GM23248 (cell line): ENCODE measurements around the gene GTPBP4. TPM values are rescaled to one million over a fixed set of nuclear protein-coding genes. Genes with fewer than 3 reads are reported as not detected.

Experiments used
- DNase-seq: peaks from one replicate; pipeline ENCODE4 v3.0.0-alpha.2; 2015
- H2AFZ ChIP-seq: fragments of 200-600 bp; sonication (generic); 2 replicates; pipeline ENCODE4 v1.6.1; 2016; ENCODE audit warnings: antibody characterized with exemption
- H3F3A ChIP-seq: fragments of 200-600 bp; sonication (generic); 2 replicates; pipeline ENCODE4 v1.6.1; 2016; ENCODE audit warnings: mild to moderate bottlenecking, antibody characterized with exemption, mixed run types; ENCODE audit not compliant: insufficient read depth
- H3K27ac ChIP-seq: fragments of 200-600 bp; sonication (generic); 2 replicates; pipeline ENCODE4 v1.5.1; 2016; ENCODE audit warnings: mild to moderate bottlenecking
- H3K27me3 ChIP-seq: fragments of 200-600 bp; sonication (generic); replicated peaks from 2 replicates; pipeline ENCODE4 v1.6.1; 2016; ENCODE audit warnings: mild to moderate bottlenecking; ENCODE audit not compliant: insufficient read depth
- H3K36me3 ChIP-seq: fragments of 200-600 bp; sonication (generic); 2 replicates; pipeline ENCODE4 v1.6.1; 2016; ENCODE audit warnings: low read depth, mild to moderate bottlenecking
- H3K4me1 ChIP-seq: fragments of 200-600 bp; sonication (generic); 2 replicates; pipeline ENCODE4 v1.6.1; 2016; ENCODE audit warnings: mild to moderate bottlenecking; ENCODE audit not compliant: insufficient read depth
- H3K4me2 ChIP-seq: fragments of 200-600 bp; sonication (generic); one replicate; pipeline ENCODE4 v1.6.1; 2016; ENCODE audit warnings: mild to moderate bottlenecking; ENCODE audit not compliant: unreplicated experiment
- H3K4me3 ChIP-seq: fragments of 200-600 bp; sonication (generic); 2 replicates; pipeline ENCODE4 v1.5.1; 2016; ENCODE audit warnings: mild to moderate bottlenecking
- H3K79me2 ChIP-seq: fragments of 200-600 bp; sonication (generic); 2 replicates; pipeline ENCODE4 v1.6.1; 2016; ENCODE audit warnings: mild to moderate bottlenecking; ENCODE audit not compliant: insufficient read depth
- H3K9ac ChIP-seq: fragments of 200-600 bp; sonication (generic); 2 replicates; pipeline ENCODE4 v1.6.1; 2016; ENCODE audit warnings: mild to moderate bottlenecking
- H3K9me2 ChIP-seq: fragments of 200-600 bp; sonication (generic); 2 replicates; pipeline ENCODE4 v1.6.1; 2016; ENCODE audit warnings: mixed run types, mild to moderate bottlenecking, moderate library complexity; ENCODE audit not compliant: insufficient read depth
- H3K9me3 ChIP-seq: fragments of 200-600 bp; sonication (generic); one replicate; pipeline ENCODE4 v1.6.1; 2017; ENCODE audit warnings: low read depth
- H4K20me1 ChIP-seq: fragments of 200-600 bp; sonication (generic); 2 replicates; pipeline ENCODE4 v1.6.0; 2016; ENCODE audit not compliant: insufficient read depth
- EZH2 ChIP-seq: fragments of 200-600 bp; sonication (generic); IDR thresholded peaks from 2 replicates; pipeline ENCODE4 v1.6.1; 2018; ENCODE audit warnings: antibody characterized with exemption, mild to moderate bottlenecking; ENCODE audit not compliant: insufficient read depth, poor library complexity, severe bottlenecking
- EZH2phosphoT487 ChIP-seq: fragments of 200-600 bp; sonication (generic); IDR thresholded peaks from 2 replicates; pipeline ENCODE4 v1.6.1; 2018; ENCODE audit warnings: antibody characterized with exemption, moderate library complexity, mild to moderate bottlenecking, low read depth; ENCODE audit not compliant: insufficient read depth
- WGBS, 2 experiments: methylation state at CpG; one replicate each; pipeline ENCODE4 v1.1.6; 2015 to 2017; ENCODE audit warnings: low lambda C conversion rate in 2 of 2, low coverage in 1 of 2; ENCODE audit errors: missing lambda C conversion rate in 2 of 2; 5-methylcytosine and 5-hydroxymethylcytosine counted together
- in situ Hi-C: fragments of 300-500 bp; cut with MboI; formaldehyde crosslinking; loops from 2 replicates; pipeline ENCODE4 v1.15.0; 2020
- polyA plus RNA-seq: library from polyadenylated mRNA; unstranded; fragments of >200 nt; fragmentation: Nextera tagmentation; extraction: Ambion mirVana; gene quantifications from 2 replicates; pipeline ENCODE4 v1.2.1, GENCODE V29; 2016
- total RNA-seq: library from RNA; depleted of rRNA; stranded (reverse); fragments of >200 nt; shearing (Covaris generic); gene quantifications from 2 replicates; pipeline ENCODE4 v1.2.3, GENCODE V29; 2014

The GTPBP4 gene
- total and polyA plus RNA-seq, 2 experiments from 2014 or later = 34.3 to 71.6 TPM

DNA sequence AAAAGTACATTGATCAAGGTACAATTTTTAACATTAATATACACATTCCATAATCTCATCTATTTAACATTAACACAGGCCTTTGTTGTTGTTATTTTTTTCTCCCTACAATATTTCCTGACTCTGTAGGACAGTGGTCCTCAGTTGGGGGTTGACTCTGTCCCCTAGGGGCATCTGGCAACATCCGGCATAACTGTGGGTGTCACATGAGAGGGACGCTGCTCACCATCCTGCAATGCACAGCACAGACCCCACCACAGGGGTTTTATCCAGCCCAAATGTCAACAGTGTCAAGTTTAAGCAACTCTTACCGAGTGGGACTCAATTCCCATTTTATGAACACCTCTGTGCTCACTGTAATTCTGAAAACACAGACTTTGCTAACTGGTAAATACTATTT lies 51.9 kb downstream of the GTPBP4 start:
- Histone ChIP-seq H4K20me1 (no peaks in the 10 kb centered on the region), H3K79me2 (peaks cover 25% of the 10 kb centered on the region), H3K9me2 (no peaks in the 10 kb centered on the region), H3K9me3 (no peaks in the 10 kb centered on the region), H3K4me2 (no peak overlapping the region), H3F3A (peaks cover 14% of the 10 kb centered on the region; the same call in 1 of the 2 replicates), H3K4me3 (no peak overlapping the region), H3K36me3 (peaks cover 30% of the 10 kb centered on the region), H3K27me3 (no peaks in the 10 kb centered on the region), H3K9ac (no peak overlapping the region), H3K27ac (no peak overlapping the region), H2AFZ (no peak overlapping the region), H3K4me1 (no peaks in the 10 kb centered on the region)
- TF ChIP-seq EZH2 = no peak
- TF ChIP-seq EZH2phosphoT487 = no peak
- in situ Hi-C loops = no loop called here
- DNase-seq = no peak
- WGBS, 2 experiments = 83 to 84% methylated on average over 3 of the region's 3 CpGs

GRCh38 chr10:1041514-1041913 lies 53.3 kb downstream of the GTPBP4 start:
- no peaks in the 10 kb centered on the region for H3K4me1 ChIP-seq
- WGBS, 2 experiments = 94 to 96% methylated on average over 9 of the region's 9 CpGs
- H3F3A ChIP-seq = peaks cover 14% of the 10 kb centered on the region; the same call in 1 of the 2 replicates
- H3K27ac ChIP-seq = no peak overlapping the region
- H3K9ac ChIP-seq = no peak overlapping the region
- no peaks in the 10 kb centered on the region for H3K9me3 ChIP-seq
- H2AFZ ChIP-seq = no peak overlapping the region
- no peak for DNase-seq
- peaks cover 38% of the 10 kb centered on the region for H3K79me2 ChIP-seq
- TF ChIP-seq EZH2phosphoT487 (no peak), EZH2 (no peak)
- no peak overlapping the region for H3K4me2 ChIP-seq
- no peaks in the 10 kb centered on the region for H4K20me1 ChIP-seq
- H3K27me3 ChIP-seq = no peaks in the 10 kb centered on the region
- no peaks in the 10 kb centered on the region for H3K9me2 ChIP-seq
- peaks cover 30% of the 10 kb centered on the region for H3K36me3 ChIP-seq
- H3K4me3 ChIP-seq = no peak overlapping the region
- in situ Hi-C loops = no loop called here

GRCh38 chr10:1043532-1043995 lies 55.3 kb downstream of the GTPBP4 start:
- Histone ChIP-seq H2AFZ (no peak overlapping the region), H3F3A (0 out of 2 replicates have a peak, but pooled peaks cover 5% of the 10 kb centered on the region), H3K4me2 (no peak overlapping the region), H3K36me3 (peaks cover 30% of the 10 kb centered on the region), H3K79me2 (peaks cover 51% of the 10 kb centered on the region), H3K9ac (no peak overlapping the region), H3K9me2 (no peaks in the 10 kb centered on the region), H3K27ac (no peak overlapping the region), H4K20me1 (no peaks in the 10 kb centered on the region), H3K4me3 (no peak overlapping the region), H3K27me3 (no peaks in the 10 kb centered on the region), H3K9me3 (no peaks in the 10 kb centered on the region), H3K4me1 (peaks cover 3% of the 10 kb centered on the region; the same call in 1 of the 2 replicates)
- WGBS, 2 experiments = 86 to 91% methylated on average over 12 of the region's 12 CpGs
- no peak for TF ChIP-seq EZH2phosphoT487
- TF ChIP-seq EZH2 = no peak
- DNase-seq = no peak
- in situ Hi-C loops = no loop called here

- in situ Hi-C loops = no loop called here
- Histone ChIP-seq H3K27ac (no peak overlapping the region), H4K20me1 (no peaks in the 10 kb centered on the region)
Observed at GRCh38 chr10:1044146-1044545, 55.9 kb downstream of the GTPBP4 start.

DNA sequence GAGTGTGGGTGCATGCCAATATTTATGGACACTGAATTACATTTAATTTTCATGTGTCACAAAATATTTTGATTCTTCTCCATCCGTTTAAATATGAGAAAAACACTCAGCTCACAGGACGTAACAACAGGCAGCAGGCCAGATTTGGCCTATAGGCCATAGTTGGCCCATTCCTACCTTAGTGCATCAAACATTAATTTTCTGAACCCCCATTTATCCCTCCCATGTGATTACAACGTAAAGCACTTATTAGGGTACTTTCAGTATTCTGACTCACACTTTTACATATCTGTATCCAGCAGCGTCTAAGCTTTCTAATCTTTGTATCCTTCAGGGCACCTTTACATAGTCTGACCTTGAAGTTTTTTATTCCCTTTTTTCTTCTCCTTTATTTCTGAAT lies 56.7 kb downstream of the GTPBP4 start:
- Histone ChIP-seq H3K27ac (no peak overlapping the region), H4K20me1 (no peaks in the 10 kb centered on the region), H3K79me2 (peaks cover 54% of the 10 kb centered on the region), H3K4me2 (no peak overlapping the region), H3K27me3 (no peaks in the 10 kb centered on the region), H3K4me3 (no peak overlapping the region), H3K9me3 (no peaks in the 10 kb centered on the region), H3K9me2 (no peaks in the 10 kb centered on the region), H3F3A (peaks cover 11% of the 10 kb centered on the region; the same call in 1 of the 2 replicates), H3K4me1 (peaks cover 5% of the 10 kb centered on the region; the same call in 1 of the 2 replicates), H2AFZ (no peak overlapping the region), H3K9ac (no peak overlapping the region), H3K36me3 (peaks cover 30% of the 10 kb centered on the region)
- in situ Hi-C loops = no loop called here
- 66 to 67% methylated on average over 4 of the region's 4 CpGs for WGBS, 2 experiments
- TF ChIP-seq EZH2phosphoT487 (no peak), EZH2 (no peak)
- DNase-seq = no peak

More at GRCh38 chr10:1044146-1044545, 55.9 kb downstream of the GTPBP4 start:
- H3K4me3 ChIP-seq = no peak overlapping the region
- no peaks in the 10 kb centered on the region for H3K27me3 ChIP-seq
- no peak for DNase-seq
- H3K79me2 ChIP-seq = peaks cover 51% of the 10 kb centered on the region
- H2AFZ ChIP-seq = no peak overlapping the region
- peaks cover 3% of the 10 kb centered on the region; the same call in 1 of the 2 replicates for H3K4me1 ChIP-seq
- no peak overlapping the region for H3K4me2 ChIP-seq
- H3K9me2 ChIP-seq = no peaks in the 10 kb centered on the region
- H3K9ac ChIP-seq = no peak overlapping the region
- H3K36me3 ChIP-seq = peaks cover 30% of the 10 kb centered on the region
- no peaks in the 10 kb centered on the region for H3K9me3 ChIP-seq
- H3F3A ChIP-seq = 0 out of 2 replicates have a peak, but pooled peaks cover 5% of the 10 kb centered on the region
- WGBS, 2 experiments = 78 to 88% methylated on average over 4 of the region's 4 CpGs
- no peak for TF ChIP-seq EZH2
- TF ChIP-seq EZH2phosphoT487 = no peak
